Measurements from ENCODE around the gene ARPC5. TPM values are rescaled to one million over a fixed set of nuclear protein-coding genes. Genes with fewer than 3 reads are reported as not detected.
"Not testable (repeated sequence)": the region's sequence is repeated elsewhere in the genome, so short reads cannot be mapped to it uniquely, and the experiment has no call there.

Gene ARPC5
- total RNA-seq, 1 donor from 2014 or later = 68.0 TPM

- Mint-ChIP-seq H3K4me1 (ENCODE audit: low read depth) (no peaks in the 10 kb centered on the region), H3K4me3 (ENCODE audit: low read depth) (no peak overlapping the region), H3K27me3 (no peaks in the 10 kb centered on the region), H3K27ac (no peak overlapping the region), H3K9me3 (ENCODE audit: low read depth) (no peaks in the 10 kb centered on the region), H3K36me3 (ENCODE audit: insufficient read depth) (peaks cover 3% of the 10 kb centered on the region)
- no peak for TF ChIP-seq CTCF (IDR thresholded peaks at IDR 0.05; ENCODE audit: unreplicated experiment)
- no peak for DNase-seq (ENCODE audit: low spot score, unreplicated experiment)
Observed at GRCh38 chr1:183622013-183622412, 13.6 kb downstream of the ARPC5 start.

- H3K9me3 Mint-ChIP-seq (ENCODE audit: low read depth) = no peaks in the 10 kb centered on the region
- peaks cover 3% of the 10 kb centered on the region for H3K36me3 Mint-ChIP-seq (ENCODE audit: insufficient read depth)
- no peaks in the 10 kb centered on the region for H3K4me1 Mint-ChIP-seq (ENCODE audit: low read depth)
- TF ChIP-seq CTCF (IDR thresholded peaks at IDR 0.05; ENCODE audit: unreplicated experiment) = no peak
- no peak overlapping the region for H3K27ac Mint-ChIP-seq
- no peak overlapping the region for H3K4me3 Mint-ChIP-seq (ENCODE audit: low read depth)
- no peaks in the 10 kb centered on the region for H3K27me3 Mint-ChIP-seq
- no peak for DNase-seq (ENCODE audit: low spot score, unreplicated experiment)
Observed at GRCh38 chr1:183620311-183620710, 15.3 kb downstream of the ARPC5 start.

GRCh38 chr1:183619781-183620180 lies 15.8 kb downstream of the ARPC5 start:
- no peak for DNase-seq (ENCODE audit: low spot score, unreplicated experiment)
- Mint-ChIP-seq H3K4me1 (ENCODE audit: low read depth) (no peaks in the 10 kb centered on the region), H3K9me3 (ENCODE audit: low read depth) (no peaks in the 10 kb centered on the region), H3K27ac (no peak overlapping the region), H3K36me3 (ENCODE audit: insufficient read depth) (peaks cover 3% of the 10 kb centered on the region), H3K27me3 (peaks cover 2% of the 10 kb centered on the region), H3K4me3 (ENCODE audit: low read depth) (no peak overlapping the region)
- TF ChIP-seq CTCF (IDR thresholded peaks at IDR 0.05; ENCODE audit: unreplicated experiment) = no peak

GRCh38 chr1:183618202-183618601 lies 17.4 kb downstream of the ARPC5 start:
- not testable (repeated sequence) for H3K4me1 Mint-ChIP-seq (ENCODE audit: low read depth); H3K9me3 Mint-ChIP-seq (ENCODE audit: low read depth); H3K36me3 Mint-ChIP-seq (ENCODE audit: insufficient read depth); H3K27me3 Mint-ChIP-seq; H3K27ac Mint-ChIP-seq; DNase-seq (ENCODE audit: low spot score, unreplicated experiment); H3K4me3 Mint-ChIP-seq (ENCODE audit: low read depth)

- H3K27me3 Mint-ChIP-seq; H3K27ac Mint-ChIP-seq; H3K9me3 Mint-ChIP-seq (ENCODE audit: low read depth); H3K4me3 Mint-ChIP-seq (ENCODE audit: low read depth); DNase-seq (ENCODE audit: low spot score, unreplicated experiment); H3K36me3 Mint-ChIP-seq (ENCODE audit: insufficient read depth); H3K4me1 Mint-ChIP-seq (ENCODE audit: low read depth): not testable (repeated sequence)
Observed at GRCh38 chr1:183612975-183613374, 22.6 kb downstream of the ARPC5 start.

- no peak overlapping the region for H3K4me3 Mint-ChIP-seq (ENCODE audit: low read depth)
- H3K27ac Mint-ChIP-seq = no peak overlapping the region
- H3K27me3 Mint-ChIP-seq = peaks cover 6% of the 10 kb centered on the region
- no peaks in the 10 kb centered on the region for H3K9me3 Mint-ChIP-seq (ENCODE audit: low read depth)
- no peaks in the 10 kb centered on the region for H3K4me1 Mint-ChIP-seq (ENCODE audit: low read depth)
- no peak for TF ChIP-seq CTCF (IDR thresholded peaks at IDR 0.05; ENCODE audit: unreplicated experiment)
- H3K36me3 Mint-ChIP-seq (ENCODE audit: insufficient read depth) = no peaks in the 10 kb centered on the region
- no peak for DNase-seq (ENCODE audit: low spot score, unreplicated experiment)
Observed at GRCh38 chr1:183612407-183612806, 23.2 kb downstream of the ARPC5 start.

All from progenitor cell of endocrine pancreas (in vitro differentiated cells).